Kasumi-1 (cell line): ENCODE data around the gene NT5C2.
"Not testable (repeated sequence)": the region's sequence is repeated elsewhere in the genome, so short reads cannot be mapped to it uniquely, and the experiment has no call there.

Source experiments
- DNase-seq, 2 experiments: peaks; one replicate each; lab custom pipeline; 2025; lab: John Stamatoyannopoulos, UW

Gene NT5C2

GRCh38 chr10:103086261-103086660 lies 106.8 kb downstream of the NT5C2 start:
- no peak for DNase-seq

- DNase-seq, result no peak
Measured at GRCh38 chr10:103083977-103084320, 109.1 kb downstream of the NT5C2 start.

- DNase-seq, result no peak
Measured at GRCh38 chr10:103083266-103083976, 109.7 kb downstream of the NT5C2 start.

- no peak for DNase-seq
Measured at GRCh38 chr10:103082683-103083082, 110.4 kb downstream of the NT5C2 start.

- DNase-seq, result no peak
Measured at GRCh38 chr10:103080891-103081581, 112.0 kb downstream of the NT5C2 start.

- no peak for DNase-seq
Measured at GRCh38 chr10:103079946-103080345, 113.1 kb downstream of the NT5C2 start.

GRCh38 chr10:103079100-103079499 lies 114.0 kb downstream of the NT5C2 start:
- no peak for DNase-seq

GRCh38 chr10:103078676-103079075 lies 114.4 kb downstream of the NT5C2 start:
- DNase-seq, result no peak

GRCh38 chr10:103078309-103078615 lies 114.8 kb downstream of the NT5C2 start:
- DNase-seq, result no peak

GRCh38 chr10:103077491-103078308 lies 115.4 kb downstream of the NT5C2 start:
- no peak for DNase-seq

GRCh38 chr10:103077020-103077419 lies 116.1 kb downstream of the NT5C2 start:
- DNase-seq, result no peak

- DNase-seq, result no peak
Measured at GRCh38 chr10:103072891-103073290, 120.2 kb downstream of the NT5C2 start.

- DNase-seq, result no peak
Measured at GRCh38 chr10:103072276-103072675, 120.8 kb downstream of the NT5C2 start.

GRCh38 chr10:103069453-103070331 lies 123.4 kb downstream of the NT5C2 start:
- DNase-seq, result peak; percentile 49 to 66

- DNase-seq, result no peak
Measured at GRCh38 chr10:103067956-103068355, 125.1 kb downstream of the NT5C2 start.

GRCh38 chr10:103067484-103067883 lies 125.6 kb downstream of the NT5C2 start:
- DNase-seq, result no peak

- DNase-seq, result not testable (repeated sequence)
Measured at GRCh38 chr10:103067099-103067477, 126.0 kb downstream of the NT5C2 start.

GRCh38 chr10:103066141-103067098 lies 126.7 kb downstream of the NT5C2 start:
- DNase-seq, result no peak

- no peak for DNase-seq
Measured at GRCh38 chr10:103064956-103065355, 128.1 kb downstream of the NT5C2 start.

GRCh38 chr10:103062854-103063590 lies 130.1 kb downstream of the NT5C2 start:
- DNase-seq, result no peak
